Subcutaneous adipose tissue (tissue), 4 donors: ENCODE measurements around the gene HS6ST3. TPM values are rescaled to one million over a fixed set of nuclear protein-coding genes. Genes with fewer than 3 reads are reported as not detected.

Experiments used
- CTCF ChIP-seq: fragments of 450-650 bp; IDR thresholded peaks from one replicate; pipeline ENCODE4 v1.5.1; 2016; ENCODE audit warnings: low read depth, mild to moderate bottlenecking, control low read depth, antibody characterized with exemption, moderate library complexity
- total RNA-seq, 4 donors: library from RNA; depleted of rRNA; stranded (reverse); fragments of >200 nt; gene quantifications; one replicate each; pipeline ENCODE4 v1.1.0, GENCODE V29; 2016

Gene HS6ST3
- total RNA-seq, 4 donors from 2014 or later: 0.33 to 1.3 (median 0.99) TPM

GRCh38 chr13:96772426-96772825, 682.5 kb downstream of the HS6ST3 start:
- no peak for TF ChIP-seq CTCF

- no peak for TF ChIP-seq CTCF
Observed at GRCh38 chr13:96779691-96780090, 689.8 kb downstream of the HS6ST3 start.

- no peak for TF ChIP-seq CTCF
Observed at GRCh38 chr13:96780105-96780504, 690.2 kb downstream of the HS6ST3 start.

GRCh38 chr13:96781141-96781540, 691.2 kb downstream of the HS6ST3 start:
- no peak for TF ChIP-seq CTCF

- TF ChIP-seq CTCF: no peak
Observed at GRCh38 chr13:96782186-96782585, 692.3 kb downstream of the HS6ST3 start.

- TF ChIP-seq CTCF: no peak
Observed at GRCh38 chr13:96783057-96783456, 693.1 kb downstream of the HS6ST3 start.

GRCh38 chr13:96783511-96783910, 693.6 kb downstream of the HS6ST3 start:
- no peak for TF ChIP-seq CTCF
